ENCODE data around the gene OR5AK2. TPM values are rescaled to one million over a fixed set of nuclear protein-coding genes. Genes with fewer than 3 reads are reported as not detected.
"Not testable (repeated sequence)": the region's sequence is repeated elsewhere in the genome, so short reads cannot be mapped to it uniquely, and the experiment has no call there.

The OR5AK2 gene, protein sequence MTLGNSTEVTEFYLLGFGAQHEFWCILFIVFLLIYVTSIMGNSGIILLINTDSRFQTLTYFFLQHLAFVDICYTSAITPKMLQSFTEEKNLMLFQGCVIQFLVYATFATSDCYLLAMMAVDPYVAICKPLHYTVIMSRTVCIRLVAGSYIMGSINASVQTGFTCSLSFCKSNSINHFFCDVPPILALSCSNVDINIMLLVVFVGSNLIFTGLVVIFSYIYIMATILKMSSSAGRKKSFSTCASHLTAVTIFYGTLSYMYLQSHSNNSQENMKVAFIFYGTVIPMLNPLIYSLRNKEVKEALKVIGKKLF
- not detected for polyA plus RNA-seq (ENCODE audit: insufficient read length)

DNA sequence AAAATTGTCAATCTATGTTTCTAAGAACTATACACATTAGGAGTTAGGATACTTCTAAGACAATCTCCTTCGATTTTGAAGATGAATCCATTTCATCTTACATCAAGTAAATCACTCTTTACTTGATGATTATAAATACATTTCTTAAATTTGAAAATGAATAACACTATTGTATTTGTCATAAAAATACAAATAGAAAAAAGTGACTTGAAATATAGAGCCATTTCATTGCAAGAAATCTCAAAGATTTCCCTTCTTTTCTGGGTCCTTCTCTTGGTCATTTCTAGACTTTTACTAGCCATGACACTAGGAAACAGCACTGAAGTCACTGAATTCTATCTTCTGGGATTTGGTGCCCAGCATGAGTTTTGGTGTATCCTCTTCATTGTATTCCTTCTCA lies at the start of gene OR5AK2:
Gene OR5AK2, plus strand, starts transcription at position 301 of the 400 bp plus-strand sequence. Its CDS starts 0 bp downstream, at position 301.
- no peak for DNase-seq

GRCh38 chr11:56945526-56945925 lies 43.2 kb upstream of the OR5AK2 start:
- DNase-seq, result not testable (repeated sequence)

DNA sequence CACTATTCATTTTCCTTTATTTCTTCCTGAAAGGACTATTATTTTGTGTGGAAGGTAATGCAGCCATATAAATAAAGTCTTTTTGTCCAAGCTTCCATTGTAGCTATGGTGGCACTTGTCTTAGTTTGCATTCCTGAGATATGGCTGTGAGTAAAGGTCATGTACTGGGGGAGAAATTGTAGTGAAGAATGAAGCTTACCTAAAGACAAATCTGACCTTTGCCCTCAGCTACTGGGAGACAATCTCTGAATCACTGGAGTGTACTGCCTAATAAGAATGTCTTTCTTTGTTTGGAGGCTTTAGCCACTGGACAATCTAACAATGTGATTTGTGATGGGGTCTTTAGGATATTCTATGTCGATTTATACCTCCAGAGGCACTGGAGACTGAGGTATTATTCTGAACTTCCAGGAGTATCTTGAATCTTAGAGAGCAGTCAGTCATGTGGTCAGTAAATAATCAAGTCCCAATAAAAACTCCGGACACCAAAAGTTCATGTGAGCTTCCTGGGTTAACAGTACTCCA lies 39.7 kb upstream of the OR5AK2 start:
- DNase-seq, result no peak

- no peak for DNase-seq
These were observed 38.2 kb upstream of the OR5AK2 start for GRCh38 chr11:56950510-56950909.

DNA sequence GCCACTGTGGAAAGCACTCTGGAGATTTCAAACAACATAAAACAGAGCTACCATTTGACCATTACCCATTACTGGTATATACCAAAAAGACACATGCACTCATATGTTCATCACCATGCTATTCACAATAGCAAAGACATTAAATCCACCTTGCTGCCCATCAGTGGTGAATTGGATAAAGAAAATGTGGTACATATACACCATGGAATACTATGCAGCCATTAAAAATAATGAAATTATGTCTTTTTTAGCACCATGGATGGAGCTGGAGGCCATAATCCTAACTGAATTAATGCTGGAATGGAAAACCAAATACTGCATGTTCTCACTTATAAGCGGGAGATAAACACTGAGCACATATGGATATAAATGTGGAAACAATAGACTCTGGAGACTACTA lies 34.8 kb upstream of the OR5AK2 start:
- DNase-seq, result not testable (repeated sequence)

GRCh38 chr11:56961609-56962008 lies 27.1 kb upstream of the OR5AK2 start:
- no peak for DNase-seq

DNA sequence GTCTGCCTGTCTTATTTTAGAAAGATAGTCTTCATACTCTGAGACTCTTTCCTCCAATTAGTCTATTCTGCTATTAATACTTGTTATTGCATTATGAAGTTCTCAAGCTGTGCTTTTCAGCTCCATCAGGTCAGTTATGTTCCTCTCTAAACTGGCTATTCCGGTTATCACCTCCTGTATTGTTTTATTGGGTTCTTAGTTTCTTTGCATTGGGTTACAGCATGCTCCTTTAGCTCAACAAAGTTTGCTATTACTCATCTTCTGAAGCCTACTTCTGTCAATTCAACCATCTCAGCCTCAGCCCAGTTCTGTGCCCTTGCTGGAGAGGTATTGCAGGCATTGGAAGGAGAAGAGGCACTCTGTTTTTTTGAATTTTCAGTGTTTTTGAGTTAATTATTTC lies 21.0 kb upstream of the OR5AK2 start:
- no peak for DNase-seq

DNA sequence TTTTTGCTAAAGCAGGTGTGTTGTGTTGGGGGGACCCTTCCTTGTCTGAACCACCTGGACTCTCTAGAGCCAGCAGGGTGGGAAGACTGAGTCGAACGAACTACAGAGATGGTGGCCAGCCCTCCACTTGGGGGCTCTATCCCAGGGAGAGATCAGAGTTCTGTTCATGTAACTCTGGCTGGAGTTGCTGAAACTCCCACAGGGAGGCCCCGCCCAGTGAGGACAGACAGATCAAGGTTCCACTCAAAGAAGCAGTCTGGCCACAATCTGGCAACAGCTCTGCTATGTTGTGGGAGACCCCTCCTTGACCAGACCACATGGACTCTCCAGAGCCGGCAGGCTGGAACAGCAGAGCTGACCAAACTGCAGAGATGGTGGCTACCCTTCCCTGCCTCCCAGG lies 20.2 kb upstream of the OR5AK2 start:
- no peak for DNase-seq

GRCh38 chr11:56977314-56977713 lies 11.4 kb upstream of the OR5AK2 start:
- no peak for DNase-seq

- DNase-seq, result no peak
These were observed 2.0 kb downstream of the OR5AK2 start for GRCh38 chr11:56990702-56991101.

DNA sequence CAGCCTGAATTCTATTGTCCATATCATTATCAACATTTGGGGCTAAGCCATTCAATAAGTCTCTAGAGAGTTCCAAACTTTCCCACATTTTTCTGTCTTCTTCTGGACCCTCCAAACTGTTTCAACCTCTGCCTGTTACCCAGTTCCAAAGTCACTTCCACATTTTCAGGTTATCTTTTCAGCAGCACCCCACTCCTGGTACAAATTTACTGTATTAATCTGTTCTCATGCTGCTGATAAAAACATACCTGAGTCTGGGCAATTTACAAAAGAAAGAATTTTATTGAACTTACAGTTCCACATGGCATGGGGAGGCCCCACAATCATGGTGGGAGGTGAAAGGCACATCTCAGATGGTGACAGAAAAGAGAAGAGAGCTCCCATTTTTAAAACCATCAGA lies 5.8 kb downstream of the OR5AK2 start:
- no peak for DNase-seq

DNA sequence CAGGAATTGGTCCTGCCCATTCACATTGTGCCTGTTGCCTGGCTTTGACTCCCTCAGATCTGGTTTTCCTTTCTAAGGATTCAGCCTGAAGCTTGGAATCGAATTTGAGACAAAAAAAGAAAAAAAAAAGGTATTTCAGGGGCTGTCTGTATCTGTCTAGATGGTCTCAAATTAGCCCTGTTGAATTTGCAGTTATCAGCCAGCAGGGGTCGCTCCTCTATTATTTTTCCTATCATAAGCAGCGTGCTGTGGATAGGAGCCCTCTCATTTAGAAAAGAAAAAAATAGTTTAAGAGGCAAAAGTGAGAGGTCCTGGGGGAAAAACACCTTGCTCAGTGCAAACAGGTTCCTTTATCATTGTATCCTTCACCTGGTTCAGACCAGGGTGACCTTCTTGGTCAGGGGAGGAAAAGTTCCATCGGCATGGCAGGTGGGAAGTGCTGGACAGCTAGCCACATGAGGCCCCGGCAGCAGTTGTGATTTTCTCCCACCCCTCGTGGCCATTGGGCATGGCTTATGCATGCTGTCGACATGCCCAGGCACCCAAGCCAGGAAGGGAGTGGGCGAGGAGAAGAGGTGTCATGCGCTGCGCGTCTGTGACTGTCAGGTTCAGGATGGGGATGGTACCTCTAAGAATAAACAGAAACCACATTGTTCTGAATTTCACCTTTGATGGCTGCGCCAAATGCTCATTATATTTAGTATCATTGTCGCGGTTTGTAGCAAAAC lies 13.1 kb downstream of the OR5AK2 start:
- no peak for DNase-seq

DNA sequence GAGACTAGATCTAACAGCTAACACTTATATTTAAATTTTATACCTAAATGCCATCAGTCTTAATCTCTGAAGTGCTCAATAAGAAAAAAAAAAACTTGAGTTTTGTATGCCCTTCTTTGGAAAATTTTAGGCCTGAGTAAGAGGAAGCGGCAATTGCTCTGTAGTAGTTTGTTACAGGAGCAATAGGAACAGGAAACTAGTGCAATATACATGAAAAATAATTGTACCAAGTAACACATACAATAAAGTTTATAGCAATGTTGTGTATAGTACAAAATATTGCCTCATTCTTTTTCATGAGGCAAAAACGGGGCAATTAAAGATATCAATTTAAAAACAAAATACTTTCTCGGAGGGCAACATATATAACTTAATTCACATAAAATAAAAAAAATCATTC lies 19.7 kb downstream of the OR5AK2 start:
- no peak for DNase-seq

- no peak for DNase-seq
These were observed 27.0 kb downstream of the OR5AK2 start for GRCh38 chr11:57015679-57016078.

DNA sequence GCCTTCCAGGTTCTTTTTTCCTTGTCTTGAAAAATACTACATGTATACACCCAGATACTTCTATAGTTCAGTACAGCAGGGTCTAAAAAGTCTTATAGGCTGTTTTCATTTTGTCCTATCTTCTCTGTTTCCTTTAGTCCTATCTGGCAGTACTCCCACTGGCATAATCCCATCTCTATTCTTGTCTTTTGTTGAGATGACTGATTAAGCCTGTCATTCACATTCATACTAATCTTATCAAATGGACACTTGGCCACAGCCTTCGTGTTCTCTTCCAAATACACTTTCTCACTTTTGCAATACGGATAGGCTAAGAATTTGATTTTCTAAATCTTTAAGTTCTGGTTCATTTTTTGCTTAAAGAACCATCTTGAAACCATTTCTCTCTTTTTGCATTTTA lies 42.8 kb downstream of the OR5AK2 start:
- no peak for DNase-seq

Other genes with a start within 250 kb of the OR5AK2 start
- not detected for gene OR9G4, start 240.2 kb upstream of the OR5AK2 start, polyA plus RNA-seq (ENCODE audit: insufficient read length)
- 1.7 TPM for gene LRRC55, start 193.0 kb downstream of the OR5AK2 start, polyA plus RNA-seq (ENCODE audit: insufficient read length)
- gene APLNR, start 248.3 kb downstream of the OR5AK2 start, polyA plus RNA-seq (ENCODE audit: insufficient read length), result 110 TPM

Data from hindlimb muscle (tissue), 1 donor.